NCI-H1694 treated with DMSO at 0.1 percent for 48 hours (cell line): ENCODE results near the gene MTHFR.

Source experiments
- DNase-seq: peaks from one replicate; lab custom pipeline; 2025; lab: John Stamatoyannopoulos, UW

Gene MTHFR

DNA sequence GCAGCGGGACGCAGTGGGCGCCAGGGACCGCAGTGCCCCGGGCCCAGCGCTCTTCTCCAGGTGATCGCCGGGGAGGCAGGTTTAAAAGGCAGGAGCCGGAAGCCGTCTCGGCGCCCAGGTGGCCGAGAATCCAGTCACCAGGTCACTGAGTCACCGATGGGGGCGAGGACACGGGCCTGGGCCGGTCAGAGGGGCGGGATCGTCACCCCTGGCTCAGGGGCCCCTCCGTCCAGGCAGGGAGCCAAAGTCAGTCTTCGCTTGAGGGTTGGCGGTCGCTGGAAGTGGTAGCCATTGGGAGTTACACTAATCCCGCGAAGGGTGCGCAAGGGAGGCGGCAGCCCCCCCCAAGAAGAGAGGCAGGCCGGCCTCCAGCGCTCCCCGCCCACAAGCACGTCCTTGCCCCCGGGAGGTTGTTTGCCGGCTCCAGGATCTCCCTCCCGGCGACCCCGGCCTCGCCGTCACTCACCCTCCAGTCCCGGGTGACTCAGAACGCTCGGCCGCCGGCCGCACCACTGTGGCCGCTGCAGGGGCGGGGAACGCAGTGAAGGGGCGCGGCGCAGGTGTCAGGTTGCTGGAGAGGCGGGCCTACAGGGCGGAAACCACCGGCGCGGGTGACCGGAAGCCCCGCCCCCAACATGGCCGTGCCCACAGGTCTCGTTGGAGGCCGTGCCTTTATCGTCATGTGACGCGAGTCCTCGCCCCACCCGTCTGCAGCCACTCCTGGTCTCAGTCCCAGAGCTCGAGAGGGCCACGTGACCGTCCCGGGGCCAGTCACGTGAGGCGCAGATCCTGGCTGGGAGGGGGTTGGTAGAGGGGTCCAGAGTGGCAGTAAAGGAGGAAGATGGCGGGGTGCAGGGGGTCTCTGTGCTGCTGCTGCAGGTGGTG, at the start of gene MTHFR, which contains the start of gene CLCN6:
MTHFR (minus strand) TSS at position 543 of the 885 bp plus-strand sequence. CDS start 2,848 bp downstream, outside the sequence.
CLCN6 (plus strand) TSS at position 770 of the 885 bp plus-strand sequence; CDS start at position 842, 72 bp downstream.
- peak; percentile 93 for DNase-seq

DNA sequence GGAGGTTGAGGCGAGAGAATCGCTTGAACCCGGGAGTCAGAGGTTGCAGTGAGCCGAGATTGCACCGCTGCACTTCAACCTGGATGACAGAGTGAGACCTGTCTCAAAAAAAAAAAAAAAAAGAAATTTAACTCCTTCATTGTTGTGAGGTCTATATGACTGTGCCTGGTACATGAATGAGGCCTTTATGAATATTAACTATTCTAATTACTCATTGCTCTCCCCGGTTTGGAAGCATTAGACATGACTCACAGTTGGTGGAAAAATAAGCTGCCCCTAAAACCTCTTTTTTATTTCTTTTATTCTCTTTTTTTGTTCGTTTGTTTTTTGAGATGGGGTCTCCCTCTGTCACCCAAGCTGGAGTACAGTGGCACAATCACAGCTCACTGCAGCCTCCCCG, 49.7 kb upstream of the MTHFR start:
- no peak for DNase-seq

DNA sequence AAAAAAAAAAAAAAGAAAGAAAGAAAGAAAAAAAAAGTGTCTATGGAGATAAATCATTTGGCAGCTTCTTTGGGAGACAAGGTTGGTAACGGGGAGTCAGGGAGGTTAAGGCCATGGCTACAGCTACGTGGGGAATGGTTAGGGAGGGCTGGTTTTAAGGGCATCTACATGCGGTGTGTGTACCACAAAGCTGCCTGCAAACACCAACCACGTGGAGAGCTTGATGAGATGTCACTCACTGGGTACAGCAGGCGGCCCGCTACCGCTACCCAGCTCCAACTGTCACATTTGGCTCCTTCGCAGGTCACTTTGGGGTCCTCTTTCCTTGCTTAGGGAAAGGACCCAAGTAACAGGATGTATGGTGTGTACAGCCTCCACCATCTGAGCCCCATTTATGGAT, 48.8 kb upstream of the MTHFR start:
- no peak for DNase-seq

DNA sequence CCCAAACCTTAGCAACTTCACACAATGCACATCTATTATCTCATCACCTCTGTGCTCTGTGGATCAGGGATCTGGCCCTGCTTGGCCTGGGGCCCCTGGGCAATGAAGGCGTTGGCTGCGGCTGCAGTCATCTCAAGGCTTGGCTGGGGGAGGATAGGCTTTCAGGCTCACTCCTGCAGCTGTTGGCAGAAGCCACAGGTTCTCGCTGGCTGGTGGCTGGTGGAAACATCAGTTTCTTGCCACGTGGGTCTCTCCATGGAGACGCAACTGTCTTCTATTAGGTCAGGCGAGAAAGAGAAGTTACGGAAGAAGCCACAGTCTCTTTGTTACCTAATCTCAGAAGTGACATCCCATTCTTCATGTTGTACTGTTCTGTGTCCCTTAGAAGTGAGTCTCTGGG, 45.4 kb upstream of the MTHFR start:
- DNase-seq: no peak

DNA sequence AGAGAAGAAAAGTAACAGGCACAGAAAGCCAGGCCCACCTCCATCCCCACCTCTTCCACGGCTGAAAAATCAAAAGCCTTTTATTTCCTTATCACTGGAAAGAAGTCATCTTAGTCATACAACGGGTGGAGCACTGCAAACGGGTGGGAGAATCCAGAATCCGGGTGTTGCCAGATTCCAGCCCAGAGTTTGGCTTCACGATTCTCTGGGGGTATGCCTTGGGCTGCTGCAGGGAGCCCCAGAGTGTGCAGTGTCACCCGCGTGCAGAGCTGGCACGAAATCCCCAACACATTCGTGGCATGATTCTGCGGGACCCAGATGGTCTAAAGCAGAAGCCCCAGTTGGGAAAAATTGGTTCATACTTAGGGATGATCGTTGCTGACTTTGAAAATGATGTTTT, 44.4 kb upstream of the MTHFR start:
- no peak for DNase-seq

DNA sequence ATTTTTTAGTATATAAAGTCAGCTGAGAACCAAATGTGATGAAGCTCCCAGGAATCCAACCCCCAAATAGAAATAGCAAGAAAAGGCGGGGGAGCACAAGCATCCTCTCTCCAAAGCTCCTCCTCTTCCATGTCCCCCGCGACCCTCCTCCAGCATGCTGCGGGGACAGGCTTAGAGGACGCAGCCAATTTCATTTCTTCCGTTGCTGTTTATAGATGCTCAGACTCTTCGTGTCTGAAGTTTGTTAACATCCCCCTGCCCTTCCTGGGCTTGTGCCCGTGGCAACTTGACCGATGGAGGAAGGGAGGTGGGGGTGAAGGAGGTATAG, 42.6 kb upstream of the MTHFR start:
- DNase-seq: peak; percentile 83

DNA sequence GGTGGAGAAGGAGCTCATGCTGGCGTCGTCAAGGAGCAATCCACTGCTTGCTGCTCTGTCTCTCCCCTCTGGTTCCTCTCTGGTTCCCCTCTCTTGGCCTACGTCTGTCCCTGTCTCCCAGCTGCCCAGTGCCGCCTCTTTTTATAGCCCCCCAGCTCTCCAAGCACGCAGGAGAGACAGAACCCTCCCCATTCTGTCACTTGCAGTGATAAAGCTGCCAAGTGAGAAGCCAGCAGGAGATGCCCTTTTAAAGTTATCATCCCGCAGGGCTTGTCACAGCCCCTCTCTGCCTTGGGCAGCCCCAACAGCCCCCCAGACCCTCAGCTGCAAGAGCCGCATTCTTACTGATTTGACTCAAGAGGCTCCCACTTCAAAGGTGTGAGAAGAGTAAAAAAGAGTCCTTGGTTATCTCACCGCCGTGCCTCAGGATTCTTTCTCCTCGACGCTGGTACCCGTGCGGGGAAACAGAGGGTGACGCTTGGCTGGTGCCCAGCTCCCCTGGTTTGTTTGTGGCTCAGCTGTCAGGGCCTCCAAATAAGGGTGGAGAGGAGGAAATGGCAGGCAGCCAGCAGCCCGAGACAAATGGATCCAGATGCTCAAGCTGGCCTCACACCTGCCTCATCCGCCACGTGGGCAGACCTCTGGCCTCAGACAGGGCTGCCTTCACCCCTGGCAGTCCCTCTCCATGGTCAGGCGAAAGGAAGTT, 42.1 kb upstream of the MTHFR start, which contains the start of gene NPPA:
NPPA (minus strand) TSS at position 117 of the 706 bp plus-strand sequence; CDS start at position 18, 99 bp downstream.
- DNase-seq: peak; percentile 91

DNA sequence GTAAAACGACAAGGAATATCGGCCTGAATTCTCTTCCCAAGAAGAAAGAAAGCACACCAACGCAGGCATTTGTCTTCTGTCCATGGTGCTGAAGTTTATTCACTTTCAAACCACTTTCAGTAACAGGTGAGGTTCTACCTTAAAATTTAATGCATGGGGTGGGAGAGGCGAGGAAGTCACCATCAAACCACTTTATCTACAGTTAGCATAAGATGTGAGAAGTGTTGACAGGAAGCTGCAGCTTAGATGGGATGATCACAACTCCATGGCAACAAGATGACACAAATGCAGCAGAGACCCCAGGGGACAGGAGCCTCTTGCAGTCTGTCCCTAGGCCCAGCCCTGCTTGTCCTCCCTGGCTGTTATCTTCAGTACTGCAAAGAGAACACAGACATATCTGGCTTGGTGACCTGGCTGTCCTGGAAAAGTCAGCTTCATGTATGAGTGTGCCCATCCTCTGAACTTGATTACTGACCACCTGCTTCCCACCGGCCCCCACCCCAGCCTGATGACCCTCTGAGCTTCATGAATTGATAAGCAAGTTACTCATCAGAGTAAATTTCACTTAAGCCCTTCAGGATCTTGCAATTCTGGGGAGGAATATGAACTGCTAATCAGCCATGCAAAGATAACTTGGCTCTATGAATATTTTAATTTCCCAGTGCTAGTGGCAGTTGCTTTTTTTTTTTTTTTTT, 40.0 kb upstream of the MTHFR start:
- DNase-seq: no peak

DNA sequence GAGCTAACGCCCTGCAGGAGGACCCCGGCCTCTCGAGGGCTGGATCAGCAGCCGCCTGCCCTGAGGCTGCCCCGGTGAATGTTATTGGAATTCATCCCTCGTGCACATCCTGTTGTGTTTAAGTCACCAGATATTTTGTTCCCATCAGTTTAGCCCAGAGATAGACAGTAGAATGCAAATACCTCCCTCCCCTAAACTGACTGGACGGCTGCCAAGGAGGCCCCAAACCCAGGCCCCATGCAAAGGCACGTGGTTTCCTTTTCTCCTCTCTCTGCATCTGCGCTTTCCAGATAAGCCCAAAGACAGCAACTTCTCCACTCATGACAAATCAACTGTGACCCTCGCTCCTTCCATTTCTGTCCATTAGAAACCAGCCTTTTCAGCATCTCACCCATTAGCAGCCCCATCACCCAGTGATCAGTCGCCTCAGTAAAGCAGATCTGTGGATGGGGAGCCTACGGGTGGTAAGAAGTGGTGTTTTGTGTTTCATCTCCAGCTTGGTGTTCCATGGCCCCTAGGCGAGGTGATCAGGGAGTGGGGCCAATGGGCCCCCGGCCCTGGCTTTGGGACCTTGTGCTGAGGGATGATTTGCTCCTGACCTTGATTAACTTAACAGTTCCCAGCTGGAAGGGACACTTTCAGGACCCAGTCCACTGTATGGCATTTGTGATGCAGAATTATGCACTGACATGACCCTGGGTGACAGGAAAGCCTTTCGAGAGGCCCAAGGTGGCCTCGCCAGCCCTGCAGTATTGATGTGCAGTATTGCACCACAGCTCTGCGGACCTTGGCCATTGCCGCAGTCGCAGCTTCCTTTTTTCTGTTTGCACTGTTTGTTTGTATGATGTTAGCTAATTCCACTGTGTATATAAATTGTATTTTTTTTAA, 36.6 kb upstream of the MTHFR start:
- no peak for DNase-seq

DNA sequence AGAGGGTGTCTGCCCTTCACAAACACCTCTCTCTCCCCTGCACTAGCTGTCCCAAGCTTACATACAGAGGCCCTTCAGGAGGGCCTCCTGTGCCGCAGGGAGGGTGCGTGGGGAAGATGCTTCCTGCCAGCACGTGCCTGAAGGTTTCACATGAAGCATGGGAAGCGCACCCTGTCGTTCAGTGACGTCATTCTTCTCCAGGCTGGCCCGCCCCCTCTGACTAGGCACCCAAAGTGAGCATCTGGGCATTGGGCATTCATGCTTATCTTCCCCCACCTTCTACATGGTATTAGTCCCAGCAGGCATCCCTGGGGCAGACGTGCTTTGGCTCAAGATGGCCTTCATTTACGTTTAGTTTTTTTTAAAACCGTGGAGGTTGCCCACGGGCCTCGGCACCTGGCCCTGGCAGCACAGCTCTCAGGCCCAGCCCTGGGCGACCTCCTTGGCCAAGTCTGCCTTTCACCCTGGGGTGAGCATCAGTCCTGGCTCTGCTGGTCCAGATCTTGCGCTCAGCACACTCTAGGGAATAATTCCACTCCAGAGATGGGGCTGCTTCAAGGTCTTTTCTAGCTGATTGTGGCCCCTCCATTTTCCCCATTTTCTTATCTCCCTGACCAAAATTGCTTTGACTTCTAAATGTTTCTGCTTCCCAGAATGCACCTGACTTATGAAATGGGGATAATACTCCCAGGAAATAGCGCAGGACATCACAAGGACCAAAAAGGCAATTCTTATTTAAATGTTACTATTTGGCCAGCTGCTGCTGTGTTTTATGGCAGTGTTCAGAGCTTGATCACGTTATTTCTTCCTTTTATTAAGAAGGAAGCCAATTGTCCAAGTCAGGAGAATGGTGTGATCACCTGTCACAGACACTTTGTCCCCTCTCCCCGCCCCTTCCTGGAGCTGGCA, 35.7 kb upstream of the MTHFR start:
- DNase-seq: no peak

DNA sequence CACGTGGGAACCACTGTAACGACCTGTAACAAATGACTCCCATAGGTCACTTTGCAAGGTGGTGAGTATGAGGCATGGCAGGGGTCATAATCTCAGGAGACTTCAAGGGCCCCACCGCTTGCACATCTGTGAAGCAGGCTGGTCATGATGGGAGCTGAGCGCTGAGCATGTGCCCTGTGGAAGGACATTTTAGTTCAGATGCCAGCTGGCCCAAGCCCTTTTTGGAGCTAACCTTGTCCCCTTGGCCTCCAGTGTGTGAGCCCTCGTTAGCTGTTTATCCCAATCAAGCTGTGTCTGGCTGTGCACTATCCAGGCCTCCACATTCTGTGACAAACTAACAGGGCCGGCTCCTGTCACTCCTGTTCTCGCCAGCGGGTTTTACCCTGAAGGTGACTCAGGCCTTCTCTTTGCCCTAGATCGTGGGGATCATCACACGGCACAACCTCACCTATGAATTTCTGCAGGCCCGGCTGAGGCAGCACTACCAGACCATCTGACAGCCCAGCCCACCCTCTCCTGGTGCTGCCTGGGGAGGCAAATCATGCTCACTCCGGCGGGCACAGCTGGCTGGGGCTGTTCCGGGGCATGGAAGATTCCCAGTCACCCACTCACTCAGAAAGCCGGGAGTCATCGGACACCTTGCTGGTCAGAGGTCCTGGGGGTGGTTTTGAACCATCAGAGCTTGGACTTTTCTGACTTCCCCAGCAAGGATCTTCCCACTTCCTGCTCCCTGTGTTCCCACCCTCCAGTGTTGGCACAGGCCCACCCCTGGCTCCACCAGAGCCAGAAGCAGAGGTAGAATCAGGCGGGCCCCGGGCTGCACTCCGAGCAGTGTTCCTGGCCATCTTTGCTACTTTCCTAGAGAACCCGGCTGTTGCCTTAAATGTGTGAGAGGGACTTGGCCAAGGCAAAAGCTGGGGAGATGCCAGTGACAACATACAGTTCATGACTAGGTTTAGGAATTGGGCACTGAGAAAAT, 34.3 kb upstream of the MTHFR start:
- no peak for DNase-seq

DNA sequence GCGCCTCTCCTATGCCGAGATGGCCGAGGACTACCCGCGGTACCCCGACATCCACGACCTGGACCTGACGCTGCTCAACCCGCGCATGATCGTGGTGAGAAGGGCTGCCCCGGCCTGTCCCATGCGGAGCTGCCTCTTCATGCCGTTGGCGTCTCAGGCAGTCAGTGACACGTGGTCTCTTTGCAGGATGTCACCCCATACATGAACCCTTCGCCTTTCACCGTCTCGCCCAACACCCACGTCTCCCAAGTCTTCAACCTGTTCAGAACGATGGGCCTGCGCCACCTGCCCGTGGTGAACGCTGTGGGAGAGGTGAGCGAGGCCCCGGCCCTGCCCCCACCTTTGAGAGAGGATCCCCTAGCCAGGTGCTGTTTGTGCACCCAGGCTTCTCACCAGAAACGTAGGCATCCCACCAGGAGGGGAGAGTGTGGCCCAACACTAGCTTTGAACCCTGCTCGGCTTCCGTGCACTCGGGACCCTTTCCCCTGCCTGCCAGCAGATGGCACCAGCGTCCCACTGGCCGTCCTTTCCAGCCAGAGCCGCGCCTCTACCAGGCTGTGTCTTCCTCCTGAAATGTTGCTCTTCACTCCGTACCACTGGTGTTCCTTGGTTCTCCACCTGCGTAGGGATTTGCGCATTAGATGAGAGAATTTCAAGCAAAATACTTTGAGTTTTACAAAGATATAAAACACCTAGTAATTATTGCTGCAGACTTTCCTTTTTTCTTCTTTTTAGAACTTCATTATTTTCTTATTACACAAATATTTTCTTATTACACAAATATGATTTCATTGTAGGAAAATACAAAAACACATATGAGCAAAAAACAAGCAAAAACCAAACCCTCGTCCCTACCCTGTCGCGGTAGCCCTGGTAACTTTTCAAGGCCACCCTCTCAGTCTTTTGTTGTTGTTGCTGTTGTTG, 32.8 kb upstream of the MTHFR start:
- DNase-seq: peak; percentile 46

DNA sequence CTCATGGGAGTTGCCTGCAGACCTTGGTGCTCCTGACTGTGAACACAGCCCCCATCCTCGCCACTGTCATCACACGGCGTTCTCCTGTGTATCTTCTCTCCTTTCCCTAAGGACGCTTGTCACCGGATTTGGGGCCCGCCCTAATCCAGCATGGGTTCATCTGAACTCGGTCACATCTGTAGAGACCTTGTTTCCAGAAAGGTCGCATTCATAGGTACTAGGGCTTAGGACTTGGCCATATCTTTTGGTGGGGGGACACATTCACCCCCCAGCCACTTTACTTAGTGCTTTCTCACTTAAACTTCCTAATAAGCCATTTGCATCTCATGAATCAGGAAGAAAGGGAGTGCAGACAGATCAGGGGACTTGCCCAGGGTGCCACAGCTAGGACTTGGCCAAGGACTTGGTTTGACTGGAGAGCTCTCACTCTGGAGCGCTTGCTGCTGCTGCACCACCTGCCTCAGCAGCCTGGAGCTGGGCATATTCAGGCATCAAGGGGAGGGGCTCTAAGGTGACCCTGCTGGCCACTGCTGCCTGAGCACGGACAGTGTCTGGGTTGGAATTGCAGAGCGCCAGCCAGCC, 32.1 kb upstream of the MTHFR start:
- DNase-seq: no peak

DNA sequence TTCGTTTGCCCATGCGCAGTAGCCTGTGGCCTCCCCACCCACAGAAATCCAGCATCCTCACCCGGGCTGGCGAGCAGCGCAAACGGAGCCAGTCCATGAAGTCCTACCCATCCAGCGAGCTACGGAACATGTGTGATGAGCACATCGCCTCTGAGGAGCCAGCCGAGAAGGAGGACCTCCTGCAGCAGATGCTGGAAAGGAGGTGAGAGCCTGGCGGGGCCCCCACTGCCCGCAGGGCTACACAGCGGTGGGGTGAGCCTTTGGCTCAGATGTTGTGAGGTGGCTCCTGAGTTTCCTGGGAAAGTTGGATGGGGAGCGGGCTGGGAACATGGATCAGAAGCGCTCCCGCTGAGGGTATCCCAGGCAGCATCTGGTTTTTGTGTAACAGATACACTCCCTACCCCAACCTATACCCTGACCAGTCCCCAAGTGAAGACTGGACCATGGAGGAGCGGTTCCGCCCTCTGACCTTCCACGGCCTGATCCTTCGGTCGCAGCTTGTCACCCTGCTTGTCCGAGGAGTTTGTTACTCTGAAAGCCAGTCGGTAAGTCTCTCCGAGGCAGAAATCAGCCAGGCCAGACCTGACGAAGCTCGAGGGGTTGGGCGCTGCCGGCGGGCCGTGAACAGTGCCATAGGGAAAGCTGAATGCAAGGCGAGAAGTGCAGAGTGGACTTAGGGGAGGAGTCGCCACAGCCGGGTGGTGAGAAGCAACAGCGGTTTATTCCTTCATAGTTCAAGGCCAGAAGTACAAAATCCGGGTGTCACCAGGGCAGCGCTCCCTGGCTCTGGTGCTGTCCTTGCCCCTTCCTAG, 31.4 kb upstream of the MTHFR start:
- no peak for DNase-seq

DNA sequence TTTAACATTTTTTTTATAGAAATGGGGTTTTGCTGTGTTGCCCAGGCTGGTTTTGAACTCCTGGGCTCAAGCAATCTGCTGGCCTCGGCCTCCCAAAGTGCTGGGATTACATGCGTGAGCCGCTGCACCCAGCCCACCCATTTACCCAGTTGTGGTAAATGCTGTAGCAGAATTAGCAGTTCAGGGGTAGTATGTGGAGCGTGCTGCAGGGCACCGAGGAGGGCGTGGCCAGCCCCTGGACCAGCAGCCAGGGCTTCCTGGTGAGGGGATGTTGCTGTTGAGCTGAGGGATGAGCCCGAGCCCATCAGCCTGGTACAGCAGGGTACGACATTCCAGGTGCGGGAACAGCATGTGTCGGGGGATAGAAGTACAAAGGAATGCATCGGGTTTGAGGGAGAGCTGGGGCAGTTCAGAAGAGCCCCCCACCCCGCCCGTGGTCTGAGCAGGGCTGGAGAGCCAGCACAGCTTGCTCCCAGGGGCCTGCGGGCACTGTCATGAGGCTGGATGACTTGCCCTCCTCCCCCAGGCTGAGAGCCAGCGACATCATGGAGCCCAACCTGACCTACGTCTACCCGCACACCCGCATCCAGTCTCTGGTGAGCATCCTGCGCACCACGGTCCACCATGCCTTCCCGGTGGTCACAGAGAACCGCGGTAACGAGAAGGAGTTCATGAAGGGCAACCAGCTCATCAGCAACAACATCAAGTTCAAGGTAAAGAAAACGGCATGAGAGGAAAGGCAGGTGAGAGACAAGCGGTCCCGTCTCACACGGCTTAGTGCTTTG, 29.9 kb upstream of the MTHFR start:
- DNase-seq: no peak

DNA sequence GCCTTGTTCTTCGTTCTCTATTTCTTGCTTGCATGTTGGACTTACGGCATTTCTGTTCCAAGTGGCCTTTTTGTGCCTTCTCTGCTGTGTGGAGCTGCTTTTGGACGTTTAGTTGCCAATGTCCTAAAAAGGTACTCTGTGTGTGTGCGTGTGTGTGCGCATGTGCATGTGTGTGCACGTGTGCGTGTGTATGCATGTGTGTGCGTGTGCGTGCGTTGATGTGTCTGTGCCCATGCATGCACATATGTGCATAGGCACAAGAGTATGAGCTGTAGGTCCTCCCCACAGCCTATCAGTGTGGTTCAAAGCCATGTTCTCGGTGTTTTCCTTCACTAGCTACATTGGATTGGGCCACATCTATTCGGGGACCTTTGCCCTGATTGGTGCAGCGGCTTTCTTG, 28.1 kb upstream of the MTHFR start:
- no peak for DNase-seq
